GM21526 (cell line): ENCODE measurements around the gene JPH4.

ENCODE experiments used
- ATAC-seq: cut with Tn5 transposase; IDR thresholded peaks from one replicate; pipeline ENCODE4 v1.9.1; 2021; ENCODE audit warnings: moderate library complexity; ENCODE audit not compliant: unreplicated experiment, low FRiP score

The JPH4 gene

DNA sequence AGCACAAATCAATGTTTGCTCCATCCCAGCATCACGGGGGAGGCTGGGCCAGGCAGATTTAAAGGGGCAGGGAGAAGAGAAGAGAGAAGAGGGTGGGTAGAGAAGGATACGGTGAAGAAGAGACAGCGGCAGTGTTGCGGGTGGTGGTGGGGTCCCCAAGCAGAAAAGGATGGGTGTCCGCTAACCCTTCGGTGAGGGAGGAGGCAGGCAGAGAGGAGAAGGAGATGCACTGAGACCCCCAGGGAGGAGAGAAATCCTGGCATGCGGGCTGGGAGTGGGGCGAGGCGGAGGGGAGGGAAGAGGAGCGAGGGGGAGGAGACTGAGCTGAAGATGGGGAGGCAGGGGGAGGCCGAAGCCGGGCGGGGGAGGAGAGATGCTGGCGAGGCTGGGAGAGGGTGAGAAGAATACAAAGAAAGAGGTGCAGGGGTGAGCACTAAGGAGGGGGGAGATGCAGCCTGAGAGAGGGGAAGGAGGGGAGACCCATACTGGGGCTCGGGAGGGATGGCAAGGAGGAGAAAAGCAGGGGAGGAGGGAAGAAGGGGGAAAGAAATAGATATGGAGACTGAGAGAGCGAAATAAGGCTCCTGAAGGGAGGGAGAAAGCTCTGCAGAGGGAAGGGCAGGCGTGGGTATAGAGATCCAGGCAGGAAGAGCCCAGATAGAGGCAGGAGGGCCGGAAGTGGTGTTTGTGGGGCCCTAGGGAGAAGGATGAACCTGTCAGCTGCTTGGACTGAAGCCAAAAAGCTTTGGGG lies at the start of gene JPH4:
Gene JPH4 (minus strand): TSS at position 231 of the 751 bp plus-strand sequence. CDS start 1,337 bp downstream, outside the sequence.
- no peak for ATAC-seq

- ATAC-seq, result no peak
These were observed 49.4 kb upstream of the JPH4 start for GRCh38 chr14:23627961-23628360.

DNA sequence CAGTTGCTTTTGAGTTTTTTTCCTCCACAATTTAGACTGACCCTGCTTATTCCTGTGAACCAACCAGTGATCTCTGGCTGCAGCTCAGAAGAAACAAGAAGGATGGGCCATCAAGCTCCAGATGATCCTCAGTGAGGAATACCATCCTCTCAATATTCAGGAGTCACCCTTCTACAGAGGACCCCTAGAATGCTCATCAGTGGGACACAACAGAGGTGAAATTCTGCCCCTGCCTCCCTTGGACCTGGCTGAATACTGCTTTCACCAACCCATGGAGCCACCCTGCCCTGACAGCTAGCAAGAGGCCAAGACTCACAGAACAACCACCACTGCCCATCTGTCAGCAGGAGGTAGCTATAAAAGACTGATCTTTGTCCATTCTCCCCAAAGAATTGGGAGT lies 48.4 kb upstream of the JPH4 start:
- ATAC-seq, result no peak

GRCh38 chr14:23624830-23625404 lies 46.3 kb upstream of the JPH4 start:
- ATAC-seq, result no peak

DNA sequence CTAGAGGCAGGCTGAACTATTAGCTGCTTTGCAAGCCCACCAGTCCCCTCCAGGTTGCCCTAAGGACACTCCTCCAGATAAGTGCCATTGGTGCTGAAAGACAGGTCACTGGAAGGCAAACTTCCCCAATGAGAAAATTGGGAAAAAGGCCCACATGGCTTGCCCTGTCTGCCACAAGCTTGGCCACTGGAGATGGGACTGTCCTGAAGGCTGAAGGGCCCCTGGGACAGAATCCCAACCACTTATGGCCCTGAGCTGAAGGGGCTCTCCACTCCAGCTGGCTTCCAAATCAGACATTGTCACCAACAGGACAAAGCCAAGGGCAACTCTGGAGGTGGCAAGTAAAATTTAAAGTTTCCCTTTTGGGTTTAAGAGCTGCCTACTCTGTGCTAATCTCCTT lies 45.4 kb upstream of the JPH4 start:
- ATAC-seq, result no peak

DNA sequence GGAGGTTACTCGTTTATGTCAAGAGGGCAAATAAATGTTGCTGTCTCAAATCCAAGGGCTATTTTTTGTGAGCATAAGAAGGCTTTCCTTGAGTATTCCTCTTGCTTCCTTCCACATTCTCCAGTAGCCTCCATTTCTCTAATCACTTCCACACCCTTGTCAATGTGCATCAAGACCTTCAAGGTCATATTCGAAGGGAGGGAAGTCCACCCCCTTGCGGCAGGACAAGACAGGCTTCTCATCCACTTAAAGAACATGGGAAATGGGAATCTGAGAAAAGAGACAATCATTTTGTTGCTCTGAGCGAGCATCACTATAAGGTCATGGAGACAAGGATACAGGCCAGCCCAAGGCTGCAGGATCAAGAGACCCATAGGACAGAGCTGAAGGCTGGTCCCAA lies 44.4 kb upstream of the JPH4 start:
- no peak for ATAC-seq

- no peak for ATAC-seq
These were observed 43.5 kb upstream of the JPH4 start for GRCh38 chr14:23621932-23622730.

- ATAC-seq, result no peak
These were observed 42.8 kb upstream of the JPH4 start for GRCh38 chr14:23621204-23621931.

GRCh38 chr14:23620177-23620702 lies 41.6 kb upstream of the JPH4 start:
- no peak for ATAC-seq

- no peak for ATAC-seq
These were observed 39.9 kb upstream of the JPH4 start for GRCh38 chr14:23618415-23618988.

GRCh38 chr14:23617539-23617938 lies 38.9 kb upstream of the JPH4 start:
- ATAC-seq, result no peak

GRCh38 chr14:23615856-23616255 lies 37.3 kb upstream of the JPH4 start:
- ATAC-seq, result no peak

DNA sequence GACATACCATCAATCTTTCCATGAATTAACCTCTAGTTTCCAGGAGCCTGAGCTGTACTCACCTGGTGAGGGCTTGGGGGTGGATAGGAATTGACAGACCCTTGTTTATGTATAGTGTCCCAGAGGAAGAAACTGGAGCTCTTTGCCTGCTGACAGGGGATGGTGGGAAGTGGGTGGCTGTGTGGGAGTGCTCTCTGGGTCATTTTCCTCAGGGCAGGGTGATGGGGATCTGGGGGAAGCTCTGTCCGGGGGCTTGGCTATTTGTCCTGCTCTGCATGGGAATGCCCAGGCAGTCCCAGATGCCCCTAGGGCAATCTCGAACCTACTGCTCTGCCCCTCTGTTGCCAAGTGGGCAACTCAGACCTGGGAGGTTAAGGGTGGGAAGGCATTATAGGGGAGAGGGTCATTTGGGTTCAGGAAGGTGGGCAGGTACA lies 35.8 kb upstream of the JPH4 start:
- no peak for ATAC-seq

GRCh38 chr14:23613242-23614070 lies 34.9 kb upstream of the JPH4 start:
- no peak for ATAC-seq

DNA sequence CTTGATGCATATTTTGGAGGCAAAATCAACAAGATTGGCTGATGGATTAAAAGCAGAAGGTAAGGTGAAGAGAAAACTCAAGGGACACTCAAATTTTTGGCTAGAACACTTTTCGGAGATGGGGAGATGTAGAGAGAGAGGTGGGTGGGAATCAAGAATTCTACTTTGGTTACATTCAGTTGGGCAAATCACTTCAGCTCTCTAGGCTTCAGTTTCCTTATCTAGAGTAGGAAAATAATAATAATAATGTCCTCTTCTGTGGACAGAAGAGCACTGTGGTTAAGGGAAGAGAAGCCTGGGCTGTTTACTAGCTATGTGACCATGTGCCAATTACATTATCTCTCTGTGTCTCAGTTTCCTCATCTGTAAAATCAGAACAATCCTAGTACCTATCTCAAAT lies 34.2 kb upstream of the JPH4 start:
- ATAC-seq, result no peak

DNA sequence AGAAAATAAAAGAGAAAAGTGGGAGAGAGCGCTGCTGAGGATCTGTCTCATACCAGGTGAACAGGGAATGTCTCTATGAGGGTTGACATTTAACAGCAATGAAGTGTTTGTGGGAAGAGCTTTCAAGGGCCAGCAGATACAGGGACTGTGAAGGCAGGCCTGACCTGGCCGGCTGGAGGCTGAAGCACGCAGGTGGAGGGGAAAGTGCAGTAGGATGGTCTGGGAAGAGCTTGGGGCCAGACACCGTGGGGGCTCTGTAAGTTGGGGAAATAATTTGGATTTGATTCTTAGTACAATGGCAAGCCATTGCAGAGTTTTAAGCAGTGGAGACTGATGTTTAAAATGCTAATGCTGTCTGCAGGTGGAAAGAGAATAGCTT lies 33.8 kb upstream of the JPH4 start:
- ATAC-seq, result no peak

GRCh38 chr14:23610815-23611289 lies 32.3 kb upstream of the JPH4 start:
- no peak for ATAC-seq

DNA sequence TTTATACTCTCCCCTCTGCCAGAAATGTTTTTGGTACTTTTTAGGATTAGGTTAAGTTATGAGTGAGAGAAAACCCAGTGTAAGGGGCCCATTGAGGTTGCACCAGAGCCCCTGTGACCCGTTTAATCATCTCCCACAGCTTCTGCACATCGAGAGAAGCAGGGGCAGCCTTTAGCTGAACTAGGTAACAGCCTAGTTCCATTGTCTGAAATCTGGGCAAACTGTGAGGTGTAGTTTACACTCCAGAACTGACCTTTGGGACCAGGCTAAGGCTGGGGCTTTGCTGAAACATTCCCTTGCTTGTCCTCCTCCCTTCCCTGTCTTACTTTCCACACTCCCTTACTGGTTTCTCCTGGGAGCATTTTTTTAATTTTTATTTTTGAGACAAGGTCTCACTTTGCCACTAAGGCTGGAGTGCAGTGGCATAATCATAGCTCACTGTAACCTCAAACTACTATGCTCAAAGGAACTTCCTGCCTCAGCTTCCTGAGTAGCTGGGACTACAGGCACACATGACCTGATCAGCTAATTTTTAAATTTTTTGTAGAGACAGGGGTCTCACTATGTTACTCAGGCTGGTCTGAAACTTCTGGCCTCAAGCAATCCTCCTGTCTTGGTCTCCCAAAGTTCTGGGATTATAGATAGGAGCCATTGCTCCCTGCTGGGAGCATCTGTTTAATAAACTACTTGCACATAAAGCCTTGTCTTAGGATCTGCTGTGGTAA lies 31.7 kb upstream of the JPH4 start:
- no peak for ATAC-seq
